Astrocyte (in vitro differentiated cells and primary cell): ENCODE measurements around the gene TRMT61A.

Experiments used
- EZH2 ChIP-seq: IDR thresholded peaks from 2 replicates; pipeline ENCODE4 v1.6.1; 2012; ENCODE audit warnings: mild to moderate bottlenecking, low read length, inconsistent platforms; ENCODE audit not compliant: insufficient read depth
- TF ChIP-seq, protein P1 (sequence below): IDR thresholded peaks from 2 replicates; pipeline ENCODE4 v1.5.1; 2011; ENCODE audit warnings: low read depth, mild to moderate bottlenecking, inconsistent platforms, low read length, moderate library complexity; ENCODE audit not compliant: insufficient read depth

DNA sequence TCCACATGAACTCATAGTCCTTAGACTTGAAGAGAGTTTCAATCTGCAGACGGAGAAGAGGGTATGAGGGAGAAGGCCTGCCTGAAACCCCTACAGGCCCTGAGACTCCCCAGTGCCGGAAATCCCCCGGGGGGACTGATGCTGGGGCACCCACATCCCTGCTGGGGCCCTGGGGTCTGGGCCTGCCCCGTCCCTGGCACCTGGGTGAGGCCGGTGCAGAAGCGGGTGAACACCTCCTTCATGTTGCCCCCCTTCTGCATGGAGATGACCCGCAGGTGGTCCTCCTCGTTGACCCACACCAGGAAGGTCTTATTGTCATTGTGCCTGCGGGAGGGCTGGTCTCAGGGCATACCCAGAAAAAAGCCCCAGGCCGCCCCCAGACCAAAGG lies 8.7 kb upstream of the TRMT61A start:
- TF ChIP-seq, protein P1, sequence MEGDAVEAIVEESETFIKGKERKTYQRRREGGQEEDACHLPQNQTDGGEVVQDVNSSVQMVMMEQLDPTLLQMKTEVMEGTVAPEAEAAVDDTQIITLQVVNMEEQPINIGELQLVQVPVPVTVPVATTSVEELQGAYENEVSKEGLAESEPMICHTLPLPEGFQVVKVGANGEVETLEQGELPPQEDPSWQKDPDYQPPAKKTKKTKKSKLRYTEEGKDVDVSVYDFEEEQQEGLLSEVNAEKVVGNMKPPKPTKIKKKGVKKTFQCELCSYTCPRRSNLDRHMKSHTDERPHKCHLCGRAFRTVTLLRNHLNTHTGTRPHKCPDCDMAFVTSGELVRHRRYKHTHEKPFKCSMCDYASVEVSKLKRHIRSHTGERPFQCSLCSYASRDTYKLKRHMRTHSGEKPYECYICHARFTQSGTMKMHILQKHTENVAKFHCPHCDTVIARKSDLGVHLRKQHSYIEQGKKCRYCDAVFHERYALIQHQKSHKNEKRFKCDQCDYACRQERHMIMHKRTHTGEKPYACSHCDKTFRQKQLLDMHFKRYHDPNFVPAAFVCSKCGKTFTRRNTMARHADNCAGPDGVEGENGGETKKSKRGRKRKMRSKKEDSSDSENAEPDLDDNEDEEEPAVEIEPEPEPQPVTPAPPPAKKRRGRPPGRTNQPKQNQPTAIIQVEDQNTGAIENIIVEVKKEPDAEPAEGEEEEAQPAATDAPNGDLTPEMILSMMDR = no peak
- no peak for TF ChIP-seq EZH2
